Ascending aorta (tissue), 2 donors: ENCODE results near the gene AOPEP. TPM values are rescaled to one million over a fixed set of nuclear protein-coding genes. Genes with fewer than 3 reads are reported as not detected.

Source experiments
- DNase-seq, 2 donors: peaks; one replicate each; pipeline ENCODE4 v3.0.0-alpha.2; 2019; ENCODE audit warnings: low spot score in 2 of 2
- H3K27ac ChIP-seq, 2 donors: fragments of 200-600 bp; sonication (generic); one replicate each; pipeline ENCODE4 v1.5.1; 2016 to 2017; ENCODE audit warnings: mild to moderate bottlenecking in 1 of 2
- H3K27me3 ChIP-seq: fragments of 200-600 bp; sonication (generic); one replicate; pipeline ENCODE4 v1.5.1; 2017
- H3K36me3 ChIP-seq, 2 donors: fragments of 200-600 bp; sonication (generic); one replicate each; pipeline ENCODE4 v1.5.1; 2016
- H3K4me1 ChIP-seq, 2 donors: fragments of 200-600 bp; sonication (generic); one replicate each; pipeline ENCODE4 v1.5.1; 2016 to 2017; ENCODE audit warnings: mild to moderate bottlenecking in 1 of 2
- H3K4me3 ChIP-seq, 2 donors: fragments of 200-600 bp; sonication (generic); one replicate each; pipeline ENCODE4 v1.5.1; 2016 to 2017; ENCODE audit warnings: mild to moderate bottlenecking in 1 of 2
- H3K9me3 ChIP-seq, 2 donors: fragments of 200-600 bp; sonication (generic); one replicate each; pipeline ENCODE4 v1.5.1; 2016
- intact Hi-C: fragments of 100-400 bp; cut with DNase I; formaldehyde crosslinking; loops from one replicate; pipeline ENCODE4 v1.15.1; 2023
- total RNA-seq: library from RNA; depleted of rRNA; stranded (reverse); fragments of >200 nt; gene quantifications from one replicate; pipeline ENCODE4 v1.1.0, GENCODE V29; 2016
- TF ChIP-seq, protein P1 (sequence below), 3 experiments: fragments of 200-600 bp in 2 of 3; fragments of 450-650 bp in 1 of 3; sonication (generic) in 2 of 3; IDR thresholded peaks; one replicate each; pipeline ENCODE4 v1.5.1; 2016 to 2019; ENCODE audit warnings: antibody characterized with exemption in 3 of 3, mild to moderate bottlenecking in 1 of 3, moderate library complexity in 1 of 3

The AOPEP gene
- total RNA-seq, 1 donor from 2014 or later, result 333 TPM

DNA sequence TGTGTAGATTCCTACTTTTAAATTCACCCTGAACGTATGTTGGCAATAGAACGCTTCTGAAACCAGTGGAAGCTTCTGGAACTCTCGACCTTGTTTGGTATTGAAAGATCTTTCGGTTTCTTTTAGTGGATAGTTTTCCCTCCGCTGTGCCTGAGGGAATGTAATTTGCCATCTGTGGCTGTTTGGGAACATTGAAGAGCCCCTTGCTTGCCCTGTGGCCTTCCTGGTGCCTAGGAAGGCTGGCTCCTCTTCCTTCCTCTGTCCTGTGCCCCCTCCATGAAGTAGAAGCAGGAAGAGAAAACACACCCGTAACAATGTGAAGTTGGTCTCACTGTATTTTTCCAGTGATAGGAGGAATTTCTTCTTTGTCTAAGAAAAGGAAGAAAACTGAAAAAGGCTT is 274.3 kb downstream of the AOPEP start:
- Histone ChIP-seq H3K27ac (peak overlapping the region; percentile 99 to 100), H3K27me3 (no peaks in the 10 kb centered on the region), H3K36me3 (no peaks in the 10 kb centered on the region), H3K9me3 (no peaks in the 10 kb centered on the region), H3K4me3 (peak overlapping the region; percentile 33 to 46), H3K4me1 (peaks cover 0 to 36% of the 10 kb centered on the region in 2 donors)
- DNase-seq, result no peak
- TF ChIP-seq, protein P1, sequence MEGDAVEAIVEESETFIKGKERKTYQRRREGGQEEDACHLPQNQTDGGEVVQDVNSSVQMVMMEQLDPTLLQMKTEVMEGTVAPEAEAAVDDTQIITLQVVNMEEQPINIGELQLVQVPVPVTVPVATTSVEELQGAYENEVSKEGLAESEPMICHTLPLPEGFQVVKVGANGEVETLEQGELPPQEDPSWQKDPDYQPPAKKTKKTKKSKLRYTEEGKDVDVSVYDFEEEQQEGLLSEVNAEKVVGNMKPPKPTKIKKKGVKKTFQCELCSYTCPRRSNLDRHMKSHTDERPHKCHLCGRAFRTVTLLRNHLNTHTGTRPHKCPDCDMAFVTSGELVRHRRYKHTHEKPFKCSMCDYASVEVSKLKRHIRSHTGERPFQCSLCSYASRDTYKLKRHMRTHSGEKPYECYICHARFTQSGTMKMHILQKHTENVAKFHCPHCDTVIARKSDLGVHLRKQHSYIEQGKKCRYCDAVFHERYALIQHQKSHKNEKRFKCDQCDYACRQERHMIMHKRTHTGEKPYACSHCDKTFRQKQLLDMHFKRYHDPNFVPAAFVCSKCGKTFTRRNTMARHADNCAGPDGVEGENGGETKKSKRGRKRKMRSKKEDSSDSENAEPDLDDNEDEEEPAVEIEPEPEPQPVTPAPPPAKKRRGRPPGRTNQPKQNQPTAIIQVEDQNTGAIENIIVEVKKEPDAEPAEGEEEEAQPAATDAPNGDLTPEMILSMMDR (IDR thresholded peaks at IDR 0.05), result no peak
- intact Hi-C loops, result loop anchor here (5.0 to 10.0 kb wide), 2 partner anchors 96 to 194 kb away; no protein-coding TSS in a partner anchor

DNA sequence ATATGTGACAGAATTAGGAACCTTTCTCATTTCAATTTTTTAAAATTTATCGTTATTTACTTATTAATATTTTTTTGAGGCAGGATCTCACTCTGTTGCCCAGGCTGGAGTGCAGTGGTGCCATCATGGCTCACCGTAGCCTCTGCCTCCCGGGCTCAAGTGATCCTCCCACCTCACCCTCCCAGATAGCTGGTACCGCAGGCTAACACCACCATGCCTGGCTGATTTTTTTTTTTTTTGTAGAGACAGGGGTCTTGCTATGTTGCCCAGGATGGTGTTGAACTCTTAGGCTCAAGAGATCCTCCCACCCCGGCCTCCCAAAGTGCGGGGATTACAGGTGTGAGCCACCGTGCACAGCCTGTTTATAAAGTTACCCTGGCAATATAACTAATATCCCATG is 275.2 kb downstream of the AOPEP start:
- TF ChIP-seq, protein P1 (IDR thresholded peaks at IDR 0.05), result no peak
- H3K36me3 ChIP-seq, result no peaks in the 10 kb centered on the region
- peak overlapping the region; percentile 99 to 100 for H3K27ac ChIP-seq
- no peaks in the 10 kb centered on the region for H3K9me3 ChIP-seq
- no peak overlapping the region for H3K4me3 ChIP-seq
- H3K27me3 ChIP-seq, result no peaks in the 10 kb centered on the region
- peaks cover 0 to 28% of the 10 kb centered on the region in 2 donors for H3K4me1 ChIP-seq
- no peak for DNase-seq
- intact Hi-C loops, result loop anchor here (5.0 to 10.0 kb wide), 2 partner anchors 97 to 194 kb away; no protein-coding TSS in a partner anchor

DNA sequence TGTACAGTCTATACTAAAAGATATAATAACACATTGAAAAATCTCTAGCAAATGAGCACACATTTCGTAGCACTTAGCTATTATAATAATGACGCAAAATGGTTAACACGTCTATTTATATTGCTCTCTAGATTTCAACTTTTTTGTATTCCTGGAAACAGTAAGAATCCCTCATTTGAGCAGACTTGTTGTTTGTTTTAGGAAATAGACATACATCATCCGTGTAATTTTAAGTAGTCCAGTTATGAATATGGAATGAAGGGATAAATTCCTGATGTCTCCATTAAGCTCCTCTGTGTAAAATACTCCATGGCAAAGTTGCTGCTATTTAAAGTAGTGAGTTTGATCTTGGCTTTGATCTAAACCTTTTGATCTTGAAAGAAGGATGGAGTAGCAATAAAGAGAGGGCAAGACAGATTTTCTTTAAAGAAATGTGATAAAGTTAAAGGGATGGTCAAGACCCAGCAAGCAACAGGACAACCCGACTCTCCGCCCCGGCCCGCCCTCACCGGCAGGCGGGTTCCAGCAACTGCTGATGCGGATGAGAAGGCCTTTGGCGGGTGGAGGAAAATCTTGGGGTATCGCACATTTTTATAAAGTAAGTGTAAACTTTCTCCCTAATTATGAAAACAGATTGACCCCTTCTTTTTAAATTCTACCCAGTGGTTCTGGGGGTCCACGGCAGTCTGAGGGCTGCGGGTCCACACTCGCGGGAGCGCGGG is 277.4 kb downstream of the AOPEP start:
- Histone ChIP-seq H3K36me3 (peaks cover 8 to 16% of the 10 kb centered on the region in 2 donors), H3K27ac (peak overlapping the region; percentile 99 to 100), H3K9me3 (no peaks in the 10 kb centered on the region), H3K27me3 (no peaks in the 10 kb centered on the region), H3K4me1 (peaks cover 0 to 30% of the 10 kb centered on the region in 2 donors), H3K4me3 (peak overlapping the region; percentile 81 to 83)
- DNase-seq, result no peak
- TF ChIP-seq, protein P1 (IDR thresholded peaks at IDR 0.05), result no peak
- intact Hi-C loops, result loop anchor here (5.0 to 10.0 kb wide), 2 partner anchors 99 to 197 kb away; no protein-coding TSS in a partner anchor

DNA sequence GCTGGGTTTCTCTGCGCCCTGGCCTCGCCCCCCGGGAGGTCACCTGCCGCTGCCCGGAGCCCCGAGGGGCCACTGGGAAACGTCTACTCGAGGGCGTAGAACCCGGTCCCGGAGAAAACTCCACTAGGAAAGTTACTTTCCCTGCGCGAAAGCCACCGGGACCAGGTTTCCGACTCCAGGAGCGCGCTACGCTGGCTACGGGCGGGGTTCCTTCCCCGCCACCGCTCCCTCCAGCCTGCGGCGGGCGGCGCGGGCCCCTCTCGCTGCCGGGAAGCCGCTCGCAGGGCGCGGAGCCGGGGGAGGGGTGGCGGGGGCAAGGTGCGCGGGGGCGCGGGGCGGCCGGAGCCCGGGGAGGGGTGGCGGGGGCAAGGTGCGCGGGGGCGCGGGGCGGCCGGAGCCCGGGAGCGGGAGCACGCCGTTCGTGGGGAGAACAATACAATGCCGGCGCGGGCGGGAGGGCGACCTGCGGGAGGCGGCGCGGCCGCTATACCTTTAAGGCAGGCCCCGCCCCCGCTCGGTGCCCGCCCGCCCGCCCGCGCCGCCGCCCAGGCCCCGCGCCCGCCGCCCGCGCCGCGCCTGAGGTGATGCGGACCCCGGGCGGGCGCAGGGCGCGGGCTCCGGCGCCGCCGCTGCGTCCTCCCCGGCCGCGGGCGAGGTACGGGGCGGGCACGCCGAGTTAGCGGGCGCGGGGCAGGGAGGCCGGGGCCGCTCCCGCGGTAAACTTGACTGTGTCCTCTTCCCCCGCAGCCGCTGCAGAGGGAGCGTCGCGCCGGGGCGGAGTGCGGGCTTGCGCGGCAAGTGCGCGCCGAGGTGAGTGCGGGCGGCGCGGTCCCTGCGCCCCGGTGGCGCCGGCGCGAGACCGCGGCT is 278.1 kb downstream of the AOPEP start:
- intact Hi-C loops, result loop anchor here (5.0 to 10.0 kb wide), 6 partner anchors 43 to 277 kb away; partner anchors contain the start of gene AOPEP

More for the DNA sequence above, 278.1 kb downstream of the AOPEP start:
- H3K27me3 ChIP-seq, result no peaks in the 10 kb centered on the region
- H3K27ac ChIP-seq, result peak overlapping the region; percentile 99 to 100
- no peak for DNase-seq
- H3K9me3 ChIP-seq, result no peaks in the 10 kb centered on the region
- peaks cover 9 to 18% of the 10 kb centered on the region in 2 donors for H3K36me3 ChIP-seq
- peaks cover 0 to 24% of the 10 kb centered on the region in 2 donors for H3K4me1 ChIP-seq
- H3K4me3 ChIP-seq, result peak overlapping the region; percentile 81 to 83
- TF ChIP-seq, protein P1 (IDR thresholded peaks at IDR 0.05), result peak in 1 of 3 experiments; percentile 10
